ENCODE results near the gene CRISPLD2.

The CRISPLD2 gene

GRCh38 chr16:84886497-84887090 lies 66.8 kb downstream of the CRISPLD2 start:
- DNase-seq: no peak

DNA sequence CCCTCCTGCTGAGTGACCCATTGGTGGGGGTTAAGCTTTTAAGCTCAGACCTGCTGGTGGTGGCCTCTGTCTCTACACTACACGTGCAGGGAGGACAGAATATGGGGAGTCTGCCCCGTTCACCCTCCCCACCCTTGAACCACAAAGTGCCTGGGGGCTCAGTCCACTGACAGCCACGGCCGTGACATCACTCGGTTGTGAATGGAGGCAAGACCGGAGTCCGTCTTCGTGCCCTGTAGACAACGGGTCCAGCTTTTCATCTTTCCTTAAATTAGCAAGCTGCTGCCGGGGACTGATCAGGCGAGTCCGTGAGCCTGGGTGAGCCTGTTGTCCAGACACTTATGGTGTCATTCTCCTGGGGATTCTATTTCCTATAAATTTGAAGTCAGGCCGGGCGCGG lies 67.4 kb downstream of the CRISPLD2 start:
- no peak for DNase-seq

DNA sequence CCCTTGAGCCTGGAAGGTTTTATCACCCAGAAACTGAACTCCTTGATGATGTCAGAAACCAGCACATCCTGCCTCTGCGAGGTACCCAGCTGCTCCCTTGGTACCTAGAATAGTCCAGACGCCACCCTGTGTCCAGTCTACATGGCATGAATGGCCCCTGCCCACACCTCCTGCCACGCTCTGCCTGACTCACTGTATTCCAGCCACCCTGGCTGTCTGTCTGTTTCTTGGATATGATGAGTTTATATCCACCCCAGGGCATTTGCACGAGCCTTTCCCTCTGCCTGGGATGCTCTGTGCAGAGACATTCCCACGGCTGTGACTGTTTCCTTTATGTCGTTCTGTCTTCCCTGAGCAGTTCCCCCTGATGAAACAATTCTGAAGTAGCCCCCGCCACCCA lies 68.7 kb downstream of the CRISPLD2 start:
- no peak for DNase-seq

DNA sequence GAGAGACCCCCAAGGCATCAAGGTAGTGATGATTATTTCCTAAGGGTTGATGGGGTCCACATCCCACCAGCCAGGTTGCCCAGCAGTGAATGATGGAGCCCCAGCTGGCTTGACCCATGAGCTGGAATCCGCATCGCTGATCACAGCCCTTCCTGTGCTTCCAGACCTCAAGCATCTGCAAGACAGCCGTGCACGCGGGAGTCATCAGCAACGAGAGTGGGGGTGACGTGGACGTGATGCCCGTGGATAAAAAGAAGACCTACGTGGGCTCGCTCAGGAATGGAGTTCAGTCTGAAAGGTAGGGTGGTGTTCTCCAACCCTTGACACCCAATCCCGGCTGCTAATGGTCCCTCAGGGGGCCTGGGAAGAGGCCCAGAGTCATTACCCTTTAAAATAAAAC lies 69.3 kb downstream of the CRISPLD2 start:
- no peak for DNase-seq

DNA sequence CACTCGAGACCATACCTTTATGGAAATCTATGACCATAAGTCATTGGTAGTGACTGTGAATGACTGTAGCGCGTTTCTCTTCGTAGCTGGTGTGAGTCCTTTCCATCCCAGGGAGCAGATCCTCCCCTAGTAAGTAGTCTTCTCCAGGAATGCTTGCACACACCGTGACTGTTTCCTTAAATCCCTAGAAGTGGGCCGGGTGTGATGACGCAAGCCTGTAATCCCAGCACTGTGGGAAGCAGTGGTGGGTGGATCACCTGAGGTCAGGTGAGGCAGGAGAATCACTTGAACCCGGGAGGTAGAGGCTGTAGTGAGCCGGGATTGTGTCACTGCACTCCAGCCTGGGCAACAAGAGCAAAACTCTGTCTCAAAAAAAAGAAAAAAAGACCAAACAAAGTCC lies 70.6 kb downstream of the CRISPLD2 start:
- no peak for DNase-seq

DNA sequence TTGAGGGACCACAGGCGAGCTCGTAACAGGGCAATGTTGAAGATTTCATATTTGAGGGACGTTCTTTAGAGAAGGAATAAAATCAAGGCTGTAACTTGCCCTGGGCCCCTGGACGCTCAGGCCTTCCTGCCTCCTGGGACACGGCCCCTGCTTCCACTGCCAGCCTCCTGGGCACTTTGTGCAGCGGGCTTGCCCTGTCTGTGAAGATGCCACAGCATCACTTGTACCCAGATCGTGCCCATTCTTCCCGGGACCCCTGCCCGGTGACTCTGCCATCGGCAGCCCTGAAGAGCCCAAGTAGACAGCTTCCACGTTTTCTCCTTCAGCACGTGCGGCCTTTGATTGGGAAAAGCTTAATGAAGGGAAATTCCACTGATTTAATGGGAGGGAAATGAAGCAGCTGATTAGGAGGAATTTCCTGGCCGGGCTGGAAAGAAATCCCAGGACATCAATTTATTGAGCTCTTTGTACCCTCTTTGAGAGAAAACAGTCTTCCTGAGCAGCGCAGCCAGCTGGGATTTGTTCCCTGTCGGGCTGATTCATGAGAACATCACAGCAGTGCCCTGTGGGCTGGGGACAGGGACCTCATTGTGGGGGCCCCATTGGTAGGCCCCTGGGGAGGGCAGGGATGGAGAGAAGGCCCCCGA lies 71.5 kb downstream of the CRISPLD2 start:
- no peak for DNase-seq

DNA sequence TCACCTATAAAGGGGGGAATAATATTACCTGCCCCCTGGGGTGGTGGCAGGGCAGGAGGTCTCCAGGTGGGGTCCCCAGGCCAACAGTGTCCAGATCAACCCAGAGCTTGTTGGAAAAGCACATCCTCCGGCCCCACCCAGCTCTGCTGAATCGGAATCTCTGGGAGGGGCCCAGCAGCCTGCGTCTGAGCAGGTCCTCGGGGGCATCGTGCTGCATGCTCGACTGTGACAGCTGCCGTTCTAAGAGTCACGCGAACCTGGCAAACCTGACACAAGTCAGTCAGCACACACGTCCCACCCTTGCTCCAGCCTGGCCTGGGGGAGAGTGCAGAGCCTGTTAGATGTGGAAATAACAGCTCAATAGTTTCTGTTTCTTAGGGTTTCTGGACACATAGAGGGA lies 72.3 kb downstream of the CRISPLD2 start:
- no peak for DNase-seq

- no peak for DNase-seq
Measured at GRCh38 chr16:84893467-84893848, 73.7 kb downstream of the CRISPLD2 start.

GRCh38 chr16:84893849-84894599 lies 74.2 kb downstream of the CRISPLD2 start:
- no peak for DNase-seq

DNA sequence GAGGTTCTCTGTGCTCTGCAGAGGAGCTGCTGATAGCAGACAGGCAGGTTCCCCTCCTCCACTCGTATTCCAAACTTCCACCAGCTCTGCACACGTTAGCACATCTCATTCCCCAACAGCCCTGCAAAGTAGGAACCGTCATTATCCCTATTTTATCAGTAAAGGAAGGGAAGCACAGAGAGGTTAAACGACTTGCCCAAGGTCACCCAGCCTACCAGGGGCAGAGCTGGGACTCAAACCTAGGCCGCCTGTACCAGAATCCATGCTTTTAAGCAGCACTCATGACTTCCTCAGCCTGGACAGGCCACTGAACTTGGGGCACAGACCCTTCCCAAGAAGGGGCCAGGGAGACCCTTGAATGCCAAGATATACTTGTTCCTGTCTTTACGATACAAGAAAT lies 75.2 kb downstream of the CRISPLD2 start:
- no peak for DNase-seq

DNA sequence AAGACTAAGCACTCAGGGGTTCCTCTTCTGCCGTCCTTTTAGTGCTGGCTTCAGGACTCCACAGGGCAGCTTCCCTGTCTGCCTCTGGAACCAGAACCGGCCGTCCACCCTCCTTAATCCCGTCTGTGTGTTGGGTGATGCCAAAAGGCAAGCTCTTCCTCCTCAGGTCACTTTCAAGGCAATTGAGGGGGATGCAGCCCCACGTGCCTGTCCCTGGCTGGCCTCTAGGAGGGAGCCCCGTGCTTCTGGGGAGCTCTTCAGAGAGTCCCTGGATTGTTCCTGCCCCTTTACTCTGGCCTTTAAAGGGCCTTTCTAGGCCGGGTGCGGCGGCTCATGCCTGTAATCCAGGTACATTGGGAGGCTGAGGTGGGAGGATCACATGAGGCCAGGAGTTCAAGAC lies 77.1 kb downstream of the CRISPLD2 start:
- DNase-seq: no peak

GRCh38 chr16:84897911-84898377 lies 78.2 kb downstream of the CRISPLD2 start:
- DNase-seq: no peak

DNA sequence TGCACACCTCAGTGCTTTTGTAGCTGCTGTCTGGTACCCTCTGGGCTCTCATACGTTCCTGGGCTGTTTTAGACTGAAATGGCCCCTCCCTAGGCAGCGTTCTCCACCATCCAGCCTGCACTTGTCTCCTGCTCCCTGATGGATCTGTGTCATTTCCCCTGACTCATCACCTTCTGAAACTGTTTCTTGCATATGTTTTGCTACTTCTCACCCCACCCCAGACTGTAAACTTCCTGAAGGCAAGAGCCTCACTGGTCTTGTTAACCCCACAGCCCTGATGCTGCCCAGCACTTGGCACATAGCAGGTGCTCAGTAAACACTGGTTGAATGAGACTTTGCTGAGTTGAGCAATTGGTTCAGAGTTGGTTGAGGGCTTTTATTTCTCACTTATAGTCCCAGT lies 78.7 kb downstream of the CRISPLD2 start:
- DNase-seq: no peak

DNA sequence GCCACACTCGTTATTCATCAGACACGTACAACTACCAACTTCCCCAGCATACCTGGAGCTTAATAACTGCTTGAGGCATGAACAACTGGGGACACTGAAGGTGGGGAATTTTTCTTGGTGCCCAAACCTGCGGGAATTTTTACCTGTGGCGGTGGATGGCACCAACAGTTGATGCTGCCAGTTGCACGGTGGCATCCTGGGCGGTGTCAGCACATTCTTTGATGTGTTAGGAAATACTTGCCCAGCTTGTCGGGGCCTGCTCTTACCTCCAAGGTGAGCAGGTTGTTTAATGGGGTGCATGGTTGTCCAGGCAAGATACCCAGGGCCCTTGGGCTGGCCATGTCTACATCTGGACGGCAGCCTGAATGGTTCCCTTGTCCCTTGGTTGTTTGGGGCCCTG lies 79.6 kb downstream of the CRISPLD2 start:
- no peak for DNase-seq

DNA sequence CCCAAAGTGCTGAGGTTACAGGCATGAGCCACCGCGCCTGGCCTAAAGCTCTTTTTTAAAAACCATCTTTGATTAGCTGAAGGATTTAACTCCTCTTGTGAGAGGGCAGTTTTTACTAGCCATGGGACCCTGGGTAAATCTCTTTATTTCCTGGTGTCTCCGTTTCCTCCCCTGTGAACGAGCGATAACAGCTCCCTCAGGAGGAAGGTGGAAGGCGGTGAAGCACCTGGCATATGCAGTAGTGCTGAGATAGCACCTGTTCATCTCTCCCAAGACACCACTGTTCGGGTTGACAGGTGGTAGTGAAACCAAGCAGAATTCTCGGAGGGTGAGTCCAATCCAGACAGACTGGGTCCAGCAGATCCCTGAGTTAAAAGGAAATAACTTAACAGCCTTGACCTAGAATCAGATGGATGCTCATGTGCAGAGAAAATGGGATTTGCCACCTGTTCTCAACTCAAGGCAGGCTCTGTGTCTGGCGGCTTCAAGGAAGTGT lies 86.2 kb downstream of the CRISPLD2 start:
- DNase-seq: no peak

GRCh38 chr16:84907051-84907450 lies 87.3 kb downstream of the CRISPLD2 start:
- no peak for DNase-seq

GRCh38 chr16:84907575-84907974 lies 87.8 kb downstream of the CRISPLD2 start:
- no peak for DNase-seq

DNA sequence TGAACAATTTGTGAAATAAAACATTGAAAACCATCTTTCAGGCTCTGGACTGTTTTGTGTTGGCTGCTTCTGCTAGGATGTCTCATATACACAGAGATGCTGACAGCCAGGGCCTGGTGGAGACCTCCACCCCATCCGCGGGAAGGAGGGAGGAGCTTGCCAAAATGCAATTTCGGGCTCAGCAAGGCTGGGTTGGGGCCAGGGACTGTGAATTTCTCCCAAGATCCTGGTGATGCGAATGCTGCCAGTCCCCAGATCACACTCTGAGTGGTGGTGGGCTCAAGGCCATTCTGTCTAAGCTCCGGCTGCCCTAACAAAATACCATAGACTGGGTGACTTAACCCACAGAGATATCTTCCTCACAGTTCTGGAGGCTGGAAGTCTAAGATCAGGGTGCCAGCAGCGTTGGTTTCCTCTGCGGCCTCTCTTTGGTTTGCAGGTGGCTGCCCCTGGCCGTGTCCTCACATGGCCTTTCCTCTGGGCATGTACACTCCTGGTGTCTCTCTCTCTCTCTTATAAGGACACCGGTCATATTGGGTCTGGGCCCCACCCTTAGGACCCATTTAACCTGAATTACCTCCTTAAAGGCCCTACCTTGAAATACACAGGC lies 89.8 kb downstream of the CRISPLD2 start:
- DNase-seq: no peak

- no peak for DNase-seq
Measured at GRCh38 chr16:84911486-84912216, 91.9 kb downstream of the CRISPLD2 start.

- no peak for DNase-seq
Measured at GRCh38 chr16:84913315-84913714, 93.5 kb downstream of the CRISPLD2 start.

DNA sequence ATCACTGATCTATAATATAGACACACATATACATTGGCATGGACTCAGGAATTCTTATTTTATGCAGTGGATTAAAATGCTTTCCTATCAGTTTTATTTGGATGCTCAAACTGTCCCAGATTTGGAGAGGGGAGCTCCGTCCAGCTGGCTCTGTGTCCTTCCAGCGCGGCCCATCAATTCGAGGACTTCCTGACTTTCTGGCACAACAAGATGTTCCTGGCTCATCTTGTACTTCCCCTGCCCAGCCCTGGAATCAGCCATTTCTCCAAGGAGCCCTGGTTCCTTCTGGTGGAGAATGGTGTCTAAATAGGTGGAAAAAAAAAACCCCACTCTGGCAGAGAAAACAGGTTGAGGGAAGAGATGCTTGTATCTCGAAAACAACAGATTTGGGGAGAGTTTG lies 94.5 kb downstream of the CRISPLD2 start:
- DNase-seq: no peak

DNA sequence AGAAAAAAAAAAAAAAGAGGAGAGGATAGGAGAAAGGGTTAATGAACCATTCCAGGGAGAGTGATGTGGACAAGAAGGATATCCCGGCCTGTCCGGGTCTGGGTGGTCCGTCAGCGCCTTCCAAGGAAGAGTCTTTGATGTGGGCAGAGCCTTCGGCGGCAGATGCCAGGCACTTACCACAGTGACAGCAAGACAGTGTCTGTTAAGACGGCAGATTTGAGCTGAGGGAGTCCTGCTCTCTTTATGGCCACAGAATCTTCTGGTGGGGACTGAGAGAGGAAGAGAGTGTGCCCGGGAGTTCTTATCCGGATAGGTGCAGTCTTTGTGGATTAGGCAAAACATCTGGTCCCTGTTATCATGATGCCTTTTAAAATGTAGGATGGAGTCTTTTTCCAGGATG lies 96.4 kb downstream of the CRISPLD2 start:
- DNase-seq: no peak

DNA sequence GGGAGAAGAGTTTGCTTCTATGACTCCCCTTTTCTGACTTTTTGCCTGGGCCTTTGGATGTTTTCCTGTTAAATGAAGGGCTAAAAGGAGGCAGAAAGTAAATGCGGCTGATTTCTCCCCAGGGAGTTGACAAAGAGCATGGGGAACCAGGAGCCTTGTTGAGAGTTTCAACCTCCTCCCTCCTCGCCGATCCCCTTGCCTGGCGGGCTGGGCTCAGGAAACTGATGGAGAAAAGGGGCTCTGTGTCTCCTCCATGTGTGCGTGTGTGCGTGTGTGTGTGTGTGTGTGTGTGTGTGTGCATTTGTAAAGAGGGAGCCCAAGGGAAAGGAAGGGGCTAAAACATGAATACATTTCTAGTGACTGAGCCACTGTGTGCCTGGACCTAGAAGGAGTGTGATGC lies 97.1 kb downstream of the CRISPLD2 start:
- no peak for DNase-seq

Measured in amniotic stem cell (primary cell).